ENCODE data around the gene CAPS2.

DNA sequence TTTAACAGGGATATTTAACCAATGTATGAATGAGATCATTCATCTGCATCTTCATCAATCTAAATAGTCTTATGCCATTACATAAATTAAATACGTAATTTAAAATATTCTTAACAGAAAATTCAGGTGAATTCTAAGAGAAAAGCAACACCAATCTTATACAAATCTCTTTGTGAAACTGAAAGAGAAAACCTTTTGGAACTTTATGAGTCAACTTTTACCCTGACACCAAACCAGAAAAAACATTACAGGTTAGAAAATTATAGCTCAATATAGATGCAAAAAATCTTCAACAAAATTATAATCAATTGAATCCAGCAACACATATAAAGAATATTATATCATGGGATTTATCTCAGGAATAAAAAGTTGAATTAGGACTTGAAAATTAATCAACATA is 7.8 kb upstream of the CAPS2 start:
- TF ChIP-seq, protein P1, sequence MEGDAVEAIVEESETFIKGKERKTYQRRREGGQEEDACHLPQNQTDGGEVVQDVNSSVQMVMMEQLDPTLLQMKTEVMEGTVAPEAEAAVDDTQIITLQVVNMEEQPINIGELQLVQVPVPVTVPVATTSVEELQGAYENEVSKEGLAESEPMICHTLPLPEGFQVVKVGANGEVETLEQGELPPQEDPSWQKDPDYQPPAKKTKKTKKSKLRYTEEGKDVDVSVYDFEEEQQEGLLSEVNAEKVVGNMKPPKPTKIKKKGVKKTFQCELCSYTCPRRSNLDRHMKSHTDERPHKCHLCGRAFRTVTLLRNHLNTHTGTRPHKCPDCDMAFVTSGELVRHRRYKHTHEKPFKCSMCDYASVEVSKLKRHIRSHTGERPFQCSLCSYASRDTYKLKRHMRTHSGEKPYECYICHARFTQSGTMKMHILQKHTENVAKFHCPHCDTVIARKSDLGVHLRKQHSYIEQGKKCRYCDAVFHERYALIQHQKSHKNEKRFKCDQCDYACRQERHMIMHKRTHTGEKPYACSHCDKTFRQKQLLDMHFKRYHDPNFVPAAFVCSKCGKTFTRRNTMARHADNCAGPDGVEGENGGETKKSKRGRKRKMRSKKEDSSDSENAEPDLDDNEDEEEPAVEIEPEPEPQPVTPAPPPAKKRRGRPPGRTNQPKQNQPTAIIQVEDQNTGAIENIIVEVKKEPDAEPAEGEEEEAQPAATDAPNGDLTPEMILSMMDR (IDR thresholded peaks at IDR 0.05; ENCODE audit: low read length), result no peak
- no peak for TF ChIP-seq EZH2 (IDR thresholded peaks at IDR 0.05; ENCODE audit: borderline replicate concordance, low read length)

All from OCI-LY1 (cell line).